Astrocyte (in vitro differentiated cells and primary cell): Measurements from ENCODE around the gene MICAL2. TPM values are rescaled to one million over a fixed set of nuclear protein-coding genes. Genes with fewer than 3 reads are reported as not detected.

Experiments
- DNase-seq: peaks from one replicate; pipeline ENCODE4 v3.0.0-alpha.2; 2010; ENCODE audit warnings: low read depth
- FAIRE-seq: peaks from 2 replicates; lab custom pipeline; 2011; peaks lifted over from hg19 to GRCh38; lab: Jason Lieb, UNC
- H2AFZ ChIP-seq: 2 replicates; pipeline ENCODE4 v1.6.0; 2012; ENCODE audit warnings: low read depth, low read length, inconsistent platforms
- H3K27ac ChIP-seq: 2 replicates; pipeline ENCODE4 v1.5.1; 2011; ENCODE audit warnings: low read depth, low read length, inconsistent platforms
- H3K27me3 ChIP-seq: 2 replicates; pipeline ENCODE4 v1.6.0; 2011; ENCODE audit warnings: low read length, inconsistent platforms; ENCODE audit not compliant: insufficient read depth
- H3K36me3 ChIP-seq: 2 replicates; pipeline ENCODE4 v1.5.1; 2011; ENCODE audit warnings: low read length, inconsistent platforms; ENCODE audit not compliant: insufficient read depth
- H3K4me1 ChIP-seq: 2 replicates; pipeline ENCODE4 v1.5.1; 2011; ENCODE audit warnings: low read length, inconsistent platforms; ENCODE audit not compliant: insufficient read depth
- H3K4me2 ChIP-seq: 2 replicates; pipeline ENCODE4 v1.6.0; 2012; ENCODE audit warnings: low read length, inconsistent platforms
- H3K4me3 ChIP-seq: 2 replicates; pipeline ENCODE4 v1.5.1; 2011; ENCODE audit warnings: low read depth, mild to moderate bottlenecking, low read length, inconsistent platforms; ENCODE audit not compliant: insufficient read depth
- H3K79me2 ChIP-seq: 2 replicates; pipeline ENCODE4 v1.6.0; 2012; ENCODE audit warnings: mild to moderate bottlenecking, low read length, inconsistent platforms; ENCODE audit not compliant: insufficient read depth
- H3K9ac ChIP-seq: 2 replicates; pipeline ENCODE4 v1.6.0; 2012; ENCODE audit warnings: mild to moderate bottlenecking, low read length, inconsistent platforms
- H3K9me3 ChIP-seq: 2 replicates; pipeline ENCODE4 v1.5.1; 2012; ENCODE audit warnings: low read depth, mild to moderate bottlenecking, low read length, inconsistent platforms; ENCODE audit not compliant: insufficient read depth
- H4K20me1 ChIP-seq: 2 replicates; pipeline ENCODE4 v1.6.0; 2012; ENCODE audit warnings: low read length, inconsistent platforms; ENCODE audit not compliant: insufficient read depth
- H3K27ac Mint-ChIP-seq: one replicate; pipeline ENCODE4 v1.8.0; 2021; ENCODE audit warnings: mild to moderate bottlenecking, mixed read lengths; ENCODE audit not compliant: unreplicated experiment
- H3K27me3 Mint-ChIP-seq: one replicate; pipeline ENCODE4 v1.8.0; 2021; ENCODE audit warnings: low read depth, mixed read lengths; ENCODE audit not compliant: unreplicated experiment
- H3K36me3 Mint-ChIP-seq: one replicate; pipeline ENCODE4 v1.8.0; 2021; ENCODE audit warnings: low read depth, mixed read lengths; ENCODE audit not compliant: unreplicated experiment
- H3K4me1 Mint-ChIP-seq: one replicate; pipeline ENCODE4 v1.8.0; 2021; ENCODE audit warnings: low read depth, mixed read lengths; ENCODE audit not compliant: unreplicated experiment
- H3K4me3 Mint-ChIP-seq: one replicate; pipeline ENCODE4 v1.8.0; 2021; ENCODE audit warnings: mild to moderate bottlenecking, moderate library complexity, mixed read lengths; ENCODE audit not compliant: unreplicated experiment
- H3K9me3 Mint-ChIP-seq: one replicate; pipeline ENCODE4 v1.8.0; 2021; ENCODE audit warnings: mild to moderate bottlenecking, mixed read lengths; ENCODE audit not compliant: unreplicated experiment
- EZH2 ChIP-seq: IDR thresholded peaks from 2 replicates; pipeline ENCODE4 v1.6.1; 2012; ENCODE audit warnings: mild to moderate bottlenecking, low read length, inconsistent platforms; ENCODE audit not compliant: insufficient read depth
- total RNA-seq: library from RNA; stranded (reverse); gene quantifications from 2 replicates; pipeline ENCODE4 v1.2.1, GENCODE V29; 2021
- TF ChIP-seq, protein P1 (sequence below): IDR thresholded peaks from 2 replicates; pipeline ENCODE4 v1.5.1; 2011; ENCODE audit warnings: low read depth, mild to moderate bottlenecking, inconsistent platforms, low read length, moderate library complexity; ENCODE audit not compliant: insufficient read depth

MICAL2 gene
- total RNA-seq, 1 donor from 2014 or later: 357 TPM

DNA sequence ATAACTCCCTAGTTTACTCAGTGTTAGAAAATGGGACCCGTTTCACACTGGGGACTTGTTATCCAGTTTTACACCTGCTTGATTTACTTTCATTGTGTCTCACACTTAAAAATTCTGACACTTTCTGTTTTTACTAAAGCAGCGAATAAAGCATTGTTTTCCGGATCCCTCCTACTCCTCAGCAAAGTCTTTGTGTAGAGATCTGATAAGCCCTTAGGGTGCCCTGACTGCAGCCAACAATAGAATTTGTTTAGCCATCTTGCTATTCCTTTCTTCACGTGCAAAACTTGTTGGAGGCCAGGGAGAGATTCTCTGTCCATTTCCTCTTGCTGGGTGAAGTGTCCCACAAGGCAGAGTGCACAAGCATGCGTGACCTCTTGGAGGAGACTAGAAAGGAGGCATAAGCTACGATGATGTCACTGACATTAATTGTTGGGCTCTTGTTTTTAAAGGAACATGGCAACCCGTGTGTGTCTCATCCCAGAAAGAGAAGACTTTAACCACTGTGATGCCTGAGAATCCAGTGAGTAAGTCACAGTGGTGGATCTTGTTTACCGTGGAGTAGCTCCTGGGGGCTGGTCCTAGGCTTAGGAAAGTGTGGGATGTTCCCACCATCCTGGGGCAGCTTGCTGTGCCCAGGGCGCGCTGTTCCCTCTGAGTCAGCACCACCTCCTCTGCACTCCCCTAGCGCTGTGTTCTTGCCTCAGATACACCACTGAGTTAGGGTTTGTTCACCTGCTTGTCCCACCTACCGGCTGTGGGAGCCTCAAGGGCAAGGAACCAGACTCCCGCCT lies 27.7 kb downstream of the MICAL2 start:
- H3K4me1 Mint-ChIP-seq: peaks cover 60% of the 10 kb centered on the region
- peak overlapping the region; percentile 92 for H3K27ac Mint-ChIP-seq
- Histone ChIP-seq H3K4me2 (peak overlapping the region; percentile 45), H2AFZ (no peak overlapping the region), H3K79me2 (peaks cover 100% of the 10 kb centered on the region), H4K20me1 (peaks cover 70% of the 10 kb centered on the region), H3K9ac (peak overlapping the region; percentile 83), H3K4me1 (peaks cover 71% of the 10 kb centered on the region), H3K4me3 (no peak overlapping the region), H3K27me3 (no peaks in the 10 kb centered on the region), H3K27ac (peak overlapping the region; percentile 97), H3K36me3 (peaks cover 49% of the 10 kb centered on the region), H3K9me3 (no peaks in the 10 kb centered on the region)
- no peak overlapping the region for H3K4me3 Mint-ChIP-seq
- DNase-seq (peak; percentile 98), FAIRE-seq (peak; percentile 71)
- no peaks in the 10 kb centered on the region for H3K27me3 Mint-ChIP-seq
- H3K9me3 Mint-ChIP-seq: no peaks in the 10 kb centered on the region
- TF ChIP-seq, protein P1, sequence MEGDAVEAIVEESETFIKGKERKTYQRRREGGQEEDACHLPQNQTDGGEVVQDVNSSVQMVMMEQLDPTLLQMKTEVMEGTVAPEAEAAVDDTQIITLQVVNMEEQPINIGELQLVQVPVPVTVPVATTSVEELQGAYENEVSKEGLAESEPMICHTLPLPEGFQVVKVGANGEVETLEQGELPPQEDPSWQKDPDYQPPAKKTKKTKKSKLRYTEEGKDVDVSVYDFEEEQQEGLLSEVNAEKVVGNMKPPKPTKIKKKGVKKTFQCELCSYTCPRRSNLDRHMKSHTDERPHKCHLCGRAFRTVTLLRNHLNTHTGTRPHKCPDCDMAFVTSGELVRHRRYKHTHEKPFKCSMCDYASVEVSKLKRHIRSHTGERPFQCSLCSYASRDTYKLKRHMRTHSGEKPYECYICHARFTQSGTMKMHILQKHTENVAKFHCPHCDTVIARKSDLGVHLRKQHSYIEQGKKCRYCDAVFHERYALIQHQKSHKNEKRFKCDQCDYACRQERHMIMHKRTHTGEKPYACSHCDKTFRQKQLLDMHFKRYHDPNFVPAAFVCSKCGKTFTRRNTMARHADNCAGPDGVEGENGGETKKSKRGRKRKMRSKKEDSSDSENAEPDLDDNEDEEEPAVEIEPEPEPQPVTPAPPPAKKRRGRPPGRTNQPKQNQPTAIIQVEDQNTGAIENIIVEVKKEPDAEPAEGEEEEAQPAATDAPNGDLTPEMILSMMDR: no peak
- TF ChIP-seq EZH2: no peak
- peaks cover 44% of the 10 kb centered on the region for H3K36me3 Mint-ChIP-seq

DNA sequence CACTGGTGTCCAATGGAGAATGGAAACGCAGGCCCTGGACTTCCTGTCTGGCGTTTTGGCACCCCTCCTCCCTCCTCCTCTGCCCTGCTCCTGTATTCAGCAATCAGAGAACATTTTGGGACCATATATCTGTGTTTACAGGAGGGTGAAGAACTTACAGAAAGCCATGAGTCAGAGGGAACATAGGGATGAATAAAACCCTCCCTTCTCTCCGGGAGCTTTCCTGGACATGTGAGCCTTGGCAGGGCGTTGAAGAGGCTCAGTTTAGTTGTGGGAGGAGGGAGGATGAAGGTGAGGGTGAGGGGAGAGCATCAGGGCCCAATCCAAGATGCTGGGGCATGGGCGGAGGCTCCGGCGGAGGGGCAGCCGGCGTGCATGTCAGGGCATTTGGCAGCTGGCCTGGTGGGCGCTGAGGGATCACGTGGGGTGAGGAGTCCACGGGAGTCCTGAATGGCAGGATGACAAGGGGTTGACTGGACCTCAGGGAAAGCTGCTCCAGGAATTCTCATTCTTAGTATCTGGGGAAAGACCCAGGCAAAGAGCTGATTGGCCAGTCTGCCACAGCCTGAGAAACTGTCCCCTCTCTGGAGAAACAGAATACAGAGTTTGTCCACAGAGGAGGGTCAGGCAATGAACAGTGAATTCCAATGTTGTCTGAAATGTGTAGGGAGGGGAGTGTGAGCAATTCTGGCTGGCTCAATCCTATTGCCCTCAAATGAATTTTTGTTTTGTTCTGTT lies 28.9 kb downstream of the MICAL2 start:
- H3K9me3 ChIP-seq: no peaks in the 10 kb centered on the region
- peaks cover 67% of the 10 kb centered on the region for H4K20me1 ChIP-seq
- Mint-ChIP-seq H3K27ac (peak overlapping the region; percentile 86), H3K4me3 (no peak overlapping the region), H3K27me3 (no peaks in the 10 kb centered on the region), H3K36me3 (peaks cover 40% of the 10 kb centered on the region), H3K4me1 (peaks cover 63% of the 10 kb centered on the region), H3K9me3 (no peaks in the 10 kb centered on the region)
- H2AFZ ChIP-seq: no peak overlapping the region
- H3K36me3 ChIP-seq: peaks cover 45% of the 10 kb centered on the region
- peak overlapping the region; percentile 83 for H3K9ac ChIP-seq
- TF ChIP-seq, protein P1: no peak
- TF ChIP-seq EZH2: no peak
- H3K27ac ChIP-seq: peak overlapping the region; percentile 97
- DNase-seq: peak; percentile 84
- peaks cover 100% of the 10 kb centered on the region for H3K79me2 ChIP-seq
- H3K4me1 ChIP-seq: peaks cover 81% of the 10 kb centered on the region
- no peak for FAIRE-seq
- H3K27me3 ChIP-seq: no peaks in the 10 kb centered on the region
- H3K4me2 ChIP-seq: peak overlapping the region; percentile 33
- H3K4me3 ChIP-seq: no peak overlapping the region
